ENCODE data around the gene CSPG4.
"Not testable (repeated sequence)": the region's sequence is repeated elsewhere in the genome, so short reads cannot be mapped to it uniquely, and the experiment has no call there.

The CSPG4 gene

DNA sequence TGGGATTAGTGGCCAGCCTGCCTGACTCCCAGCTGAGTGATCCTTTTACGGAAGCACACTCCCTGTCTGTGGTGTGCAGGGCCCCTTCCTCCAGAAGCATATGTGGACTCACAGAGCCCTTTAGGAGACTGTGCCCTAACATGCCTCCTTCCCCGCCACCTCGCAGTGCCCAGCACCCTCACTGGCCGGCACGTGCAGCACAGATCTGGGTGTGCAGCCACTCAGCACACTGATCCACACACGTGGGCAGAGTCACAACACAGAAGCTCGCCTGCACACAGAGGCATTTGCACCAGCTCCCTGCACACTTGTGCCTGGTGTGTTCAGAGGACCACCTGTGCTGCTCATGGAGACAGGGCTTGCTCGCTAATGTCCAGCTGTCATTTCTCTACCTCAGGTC is 23.6 kb upstream of the CSPG4 start:
- Histone ChIP-seq H3K4me1 (ENCODE audit: control insufficient read depth, insufficient read depth, low read length) (peaks cover 2% of the 10 kb centered on the region), H3K36me3 (ENCODE audit: control insufficient read depth, insufficient read depth, low read length) (peaks cover 3% of the 10 kb centered on the region), H3K9me3 (ENCODE audit: control insufficient read depth, insufficient read depth, low read length) (no peaks in the 10 kb centered on the region), H3K27me3 (ENCODE audit: control insufficient read depth, insufficient read depth, low read length) (peaks cover 18% of the 10 kb centered on the region), H3K4me3 (ENCODE audit: low read depth, low read length) (no peak overlapping the region), H3K9ac (ENCODE audit: low read depth, low read length) (no peak overlapping the region)

GRCh38 chr15:75734861-75735760 is 22.5 kb upstream of the CSPG4 start:
- not testable (repeated sequence) for H3K36me3 ChIP-seq (ENCODE audit: control insufficient read depth, insufficient read depth, low read length); H3K9ac ChIP-seq (ENCODE audit: low read depth, low read length); H3K4me1 ChIP-seq (ENCODE audit: control insufficient read depth, insufficient read depth, low read length); H3K4me3 ChIP-seq (ENCODE audit: low read depth, low read length); H3K9me3 ChIP-seq (ENCODE audit: control insufficient read depth, insufficient read depth, low read length)
- peaks cover 13% of the 10 kb centered on the region for H3K27me3 ChIP-seq (ENCODE audit: control insufficient read depth, insufficient read depth, low read length)

GRCh38 chr15:75733761-75734651 is 21.4 kb upstream of the CSPG4 start:
- Histone ChIP-seq H3K27me3 (ENCODE audit: control insufficient read depth, insufficient read depth, low read length) (peaks cover 2% of the 10 kb centered on the region), H3K9ac (ENCODE audit: low read depth, low read length) (no peak overlapping the region), H3K4me1 (ENCODE audit: control insufficient read depth, insufficient read depth, low read length) (no peaks in the 10 kb centered on the region), H3K4me3 (ENCODE audit: low read depth, low read length) (no peak overlapping the region), H3K9me3 (ENCODE audit: control insufficient read depth, insufficient read depth, low read length) (no peaks in the 10 kb centered on the region), H3K36me3 (ENCODE audit: control insufficient read depth, insufficient read depth, low read length) (peaks cover 3% of the 10 kb centered on the region)

DNA sequence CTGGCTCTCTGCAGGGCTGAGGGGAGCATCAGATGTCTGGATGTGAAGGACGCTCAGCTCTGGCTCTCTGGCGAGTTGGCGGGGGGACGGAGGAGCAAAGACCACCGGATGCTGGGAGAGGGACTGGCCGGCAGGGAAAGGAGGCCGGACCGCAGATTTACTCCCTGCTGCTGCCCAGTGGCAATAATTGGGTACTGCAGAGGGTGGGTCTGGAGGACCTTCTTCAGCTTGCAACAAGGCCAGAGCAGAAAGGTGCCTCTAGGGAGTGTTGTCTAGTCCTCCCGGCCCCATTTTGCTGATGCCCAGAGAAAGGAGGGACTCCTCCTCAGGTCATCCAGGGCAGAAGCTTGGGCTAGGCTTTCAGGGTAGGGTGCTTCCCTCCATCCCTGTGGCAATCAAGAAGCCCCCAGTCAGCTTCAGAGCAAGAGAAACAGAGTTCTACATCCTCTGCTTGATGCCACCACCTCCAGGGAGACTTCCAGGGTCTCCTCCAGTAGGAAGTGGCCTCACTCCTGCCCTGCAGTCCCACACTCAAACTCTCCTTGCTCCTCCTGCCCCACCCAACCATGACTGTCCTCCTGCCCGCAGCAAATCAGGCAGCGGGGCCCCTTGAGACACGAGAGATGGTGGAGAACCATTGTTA is 20.3 kb upstream of the CSPG4 start:
- H3K27me3 ChIP-seq (ENCODE audit: control insufficient read depth, insufficient read depth, low read length): no peaks in the 10 kb centered on the region
- H3K4me1 ChIP-seq (ENCODE audit: control insufficient read depth, insufficient read depth, low read length): no peaks in the 10 kb centered on the region
- H3K36me3 ChIP-seq (ENCODE audit: control insufficient read depth, insufficient read depth, low read length): peaks cover 5% of the 10 kb centered on the region
- no peaks in the 10 kb centered on the region for H3K9me3 ChIP-seq (ENCODE audit: control insufficient read depth, insufficient read depth, low read length)
- H3K9ac ChIP-seq (ENCODE audit: low read depth, low read length): no peak overlapping the region
- H3K4me3 ChIP-seq (ENCODE audit: low read depth, low read length): no peak overlapping the region

- Histone ChIP-seq H3K9me3 (ENCODE audit: control insufficient read depth, insufficient read depth, low read length) (no peaks in the 10 kb centered on the region), H3K27me3 (ENCODE audit: control insufficient read depth, insufficient read depth, low read length) (no peaks in the 10 kb centered on the region)
These were observed 19.6 kb upstream of the CSPG4 start for GRCh38 chr15:75732177-75732808.

GRCh38 chr15:75731248-75732151 is 18.9 kb upstream of the CSPG4 start:
- no peak overlapping the region for H3K9ac ChIP-seq (ENCODE audit: low read depth, low read length)
- no peak overlapping the region for H3K4me3 ChIP-seq (ENCODE audit: low read depth, low read length)
- no peaks in the 10 kb centered on the region for H3K27me3 ChIP-seq (ENCODE audit: control insufficient read depth, insufficient read depth, low read length)

More at GRCh38 chr15:75732177-75732808, 19.6 kb upstream of the CSPG4 start:
- H3K4me1 ChIP-seq (ENCODE audit: control insufficient read depth, insufficient read depth, low read length): no peaks in the 10 kb centered on the region
- H3K4me3 ChIP-seq (ENCODE audit: low read depth, low read length): no peak overlapping the region
- peaks cover 5% of the 10 kb centered on the region for H3K36me3 ChIP-seq (ENCODE audit: control insufficient read depth, insufficient read depth, low read length)
- H3K9ac ChIP-seq (ENCODE audit: low read depth, low read length): no peak overlapping the region

GRCh38 chr15:75730376-75731247 is 18.0 kb upstream of the CSPG4 start:
- not testable (repeated sequence) for H3K4me1 ChIP-seq (ENCODE audit: control insufficient read depth, insufficient read depth, low read length); H3K4me3 ChIP-seq (ENCODE audit: low read depth, low read length); H3K36me3 ChIP-seq (ENCODE audit: control insufficient read depth, insufficient read depth, low read length); H3K27me3 ChIP-seq (ENCODE audit: control insufficient read depth, insufficient read depth, low read length); H3K9me3 ChIP-seq (ENCODE audit: control insufficient read depth, insufficient read depth, low read length); H3K9ac ChIP-seq (ENCODE audit: low read depth, low read length)

More at GRCh38 chr15:75731248-75732151, 18.9 kb upstream of the CSPG4 start:
- no peaks in the 10 kb centered on the region for H3K9me3 ChIP-seq (ENCODE audit: control insufficient read depth, insufficient read depth, low read length)
- no peaks in the 10 kb centered on the region for H3K4me1 ChIP-seq (ENCODE audit: control insufficient read depth, insufficient read depth, low read length)
- peaks cover 5% of the 10 kb centered on the region for H3K36me3 ChIP-seq (ENCODE audit: control insufficient read depth, insufficient read depth, low read length)

- Histone ChIP-seq H3K36me3 (ENCODE audit: control insufficient read depth, insufficient read depth, low read length) (peaks cover 5% of the 10 kb centered on the region), H3K27me3 (ENCODE audit: control insufficient read depth, insufficient read depth, low read length) (no peaks in the 10 kb centered on the region), H3K9me3 (ENCODE audit: control insufficient read depth, insufficient read depth, low read length) (no peaks in the 10 kb centered on the region), H3K4me1 (ENCODE audit: control insufficient read depth, insufficient read depth, low read length) (no peaks in the 10 kb centered on the region), H3K9ac (ENCODE audit: low read depth, low read length) (no peak overlapping the region), H3K4me3 (ENCODE audit: low read depth, low read length) (no peak overlapping the region)
These were observed 16.9 kb upstream of the CSPG4 start for GRCh38 chr15:75729326-75730069.

DNA sequence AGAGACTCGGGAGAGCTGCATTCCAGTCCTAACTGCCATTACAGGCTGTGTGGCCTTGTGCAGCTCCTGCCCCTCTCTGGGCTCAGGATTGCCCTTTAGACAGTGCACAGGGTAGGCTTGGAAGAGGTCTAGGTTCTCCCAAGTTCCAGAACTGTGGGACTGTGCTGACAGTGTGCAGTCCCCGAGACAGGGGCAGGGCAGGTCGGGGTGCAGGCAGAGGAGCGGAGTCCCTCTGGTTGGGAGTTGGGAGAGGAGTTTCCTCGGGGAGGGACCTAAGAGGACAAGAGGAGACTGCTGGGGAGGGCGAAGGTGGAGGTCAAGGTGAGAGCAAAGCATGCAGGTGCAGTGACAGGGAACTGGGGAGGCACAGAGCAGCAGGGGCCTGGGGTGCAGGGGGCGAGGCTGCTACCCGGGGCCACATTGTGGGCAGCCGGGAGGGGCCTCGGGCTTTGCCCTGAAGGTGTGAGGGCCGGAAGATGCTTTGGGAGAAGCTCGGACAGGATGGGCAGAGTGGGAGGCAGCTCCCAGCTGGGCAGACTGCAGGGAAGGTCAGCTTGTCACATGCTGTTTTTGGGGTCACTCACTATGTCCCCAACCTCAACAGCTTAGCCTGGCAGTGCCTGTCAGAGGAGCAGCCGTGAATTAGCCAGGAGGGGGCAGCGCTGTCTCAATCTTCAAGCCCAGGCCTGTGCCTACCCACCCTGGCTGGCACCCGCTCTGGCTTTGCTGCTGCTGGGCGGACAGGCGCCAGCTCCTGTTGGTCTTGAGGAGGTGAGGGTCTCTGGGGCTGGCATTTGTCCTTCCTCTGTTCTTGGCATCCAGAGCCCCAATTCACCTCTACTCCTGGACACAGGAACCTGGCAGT is 15.4 kb upstream of the CSPG4 start:
- H3K36me3 ChIP-seq (ENCODE audit: control insufficient read depth, insufficient read depth, low read length): peaks cover 2% of the 10 kb centered on the region
- no peaks in the 10 kb centered on the region for H3K27me3 ChIP-seq (ENCODE audit: control insufficient read depth, insufficient read depth, low read length)
- no peaks in the 10 kb centered on the region for H3K4me1 ChIP-seq (ENCODE audit: control insufficient read depth, insufficient read depth, low read length)
- H3K9ac ChIP-seq (ENCODE audit: low read depth, low read length): no peak overlapping the region
- no peak overlapping the region for H3K4me3 ChIP-seq (ENCODE audit: low read depth, low read length)
- no peaks in the 10 kb centered on the region for H3K9me3 ChIP-seq (ENCODE audit: control insufficient read depth, insufficient read depth, low read length)

All from iPS-15b (cell line).